Skeletal muscle tissue (tissue), 1 donor: ENCODE measurements around the gene OR5F1. TPM values are rescaled to one million over a fixed set of nuclear protein-coding genes. Genes with fewer than 3 reads are reported as not detected.

Experiments
- total RNA-seq: library from RNA; depleted of rRNA; stranded (reverse); fragments of >200 nt; gene quantifications from one replicate; pipeline ENCODE4 v1.2.3, GENCODE V29; 2014

The OR5F1 gene
- total RNA-seq, 1 donor from 2014 or later: not detected

Other genes with a start within 250 kb of the OR5F1 start
- gene OR5D13, start 221.2 kb downstream of the OR5F1 start, total RNA-seq: not detected
- not detected for gene OR5D14, start 199.1 kb downstream of the OR5F1 start, total RNA-seq
- gene OR5L1, start 183.3 kb downstream of the OR5F1 start, total RNA-seq: not detected
- not detected for gene OR5D18, start 175.0 kb downstream of the OR5F1 start, total RNA-seq
- gene OR5L2, start 167.4 kb downstream of the OR5F1 start, total RNA-seq: not detected
- not detected for gene OR5D16, start 155.9 kb downstream of the OR5F1 start, total RNA-seq
- not detected for gene TRIM51, start 111.3 kb downstream of the OR5F1 start, total RNA-seq
- gene OR5W2, start 80.0 kb downstream of the OR5F1 start, total RNA-seq: not detected
- gene OR5I1, start 58.2 kb downstream of the OR5F1 start, total RNA-seq: not detected
- gene OR10AG1, start 24.7 kb downstream of the OR5F1 start, total RNA-seq: not detected
- gene OR5AS1, start 33.0 kb upstream of the OR5F1 start, total RNA-seq: not detected
- gene OR8I2, start 98.7 kb upstream of the OR5F1 start, total RNA-seq: not detected
- not detected for gene OR8H2, start 109.1 kb upstream of the OR5F1 start, total RNA-seq
- not detected for gene OR8H3, start 127.7 kb upstream of the OR5F1 start, total RNA-seq
- not detected for gene OR8J3, start 145.6 kb upstream of the OR5F1 start, total RNA-seq
- gene OR8K5, start 165.7 kb upstream of the OR5F1 start, total RNA-seq: not detected
- not detected for gene OR5J2, start 182.0 kb upstream of the OR5F1 start, total RNA-seq
- not detected for gene OR5T2, start 239.6 kb upstream of the OR5F1 start, total RNA-seq